Endodermal cell (in vitro differentiated cells): ENCODE data around the gene EEFSEC. TPM values are rescaled to one million over a fixed set of nuclear protein-coding genes. Genes with fewer than 3 reads are reported as not detected.

Experiments used
- DNase-seq: peaks from one replicate; pipeline ENCODE4 v3.0.0-alpha.2; 2017
- H3K27ac ChIP-seq: 2 replicates; pipeline ENCODE4 v1.5.1; 2013; ENCODE audit warnings: mild to moderate bottlenecking, low read depth, low read length, moderate library complexity
- H3K27me3 ChIP-seq: 2 replicates; pipeline ENCODE4 v1.6.1; 2013; ENCODE audit warnings: mild to moderate bottlenecking, low read length, moderate library complexity; ENCODE audit not compliant: insufficient read depth, control insufficient read depth, poor library complexity, severe bottlenecking
- H3K36me3 ChIP-seq: 2 replicates; pipeline ENCODE4 v1.7.0; 2013; ENCODE audit warnings: mild to moderate bottlenecking, low read length, moderate library complexity; ENCODE audit not compliant: control insufficient read depth, insufficient read depth
- H3K4me1 ChIP-seq: one replicate; pipeline ENCODE4 v1.7.0; 2013; ENCODE audit warnings: low read length; ENCODE audit not compliant: control insufficient read depth, insufficient read depth
- H3K4me3 ChIP-seq: 2 replicates; pipeline ENCODE4 v1.5.1; 2013; ENCODE audit warnings: mild to moderate bottlenecking, low read length, moderate library complexity
- H3K9ac ChIP-seq: 2 replicates; pipeline ENCODE4 v1.6.1; 2013; ENCODE audit warnings: mild to moderate bottlenecking, low read length, moderate library complexity; ENCODE audit not compliant: poor library complexity, severe bottlenecking; ENCODE audit errors: extremely low read depth
- H3K9me3 ChIP-seq: 2 replicates; pipeline ENCODE4 v1.6.1; 2013; ENCODE audit warnings: mild to moderate bottlenecking, low read length, moderate library complexity; ENCODE audit not compliant: control insufficient read depth
- H3K27ac Mint-ChIP-seq: 2 replicates; pipeline ENCODE4 v1.8.0; 2020; ENCODE audit warnings: mixed read lengths
- H3K27me3 Mint-ChIP-seq: 2 replicates; pipeline ENCODE4 v1.8.0; 2021; ENCODE audit warnings: mild to moderate bottlenecking, mixed read lengths; ENCODE audit not compliant: insufficient read depth
- H3K36me3 Mint-ChIP-seq: 2 replicates; pipeline ENCODE4 v1.8.0; 2020; ENCODE audit warnings: low read depth, mixed read lengths
- H3K4me1 Mint-ChIP-seq: 2 replicates; pipeline ENCODE4 v1.8.0; 2020; ENCODE audit warnings: mixed read lengths
- H3K4me3 Mint-ChIP-seq: 2 replicates; pipeline ENCODE4 v1.8.0; 2020; ENCODE audit warnings: mild to moderate bottlenecking, moderate library complexity, mixed read lengths
- H3K9me3 Mint-ChIP-seq: 2 replicates; pipeline ENCODE4 v1.8.0; 2020; ENCODE audit warnings: mild to moderate bottlenecking, mixed read lengths
- WGBS, 2 experiments: methylation state at CpG; one replicate each; pipeline versions ENCODE4 v1.1.5 to v1.1.7; 2013; ENCODE audit warnings: missing lambda C conversion rate in 2 of 2, mixed read lengths in 1 of 2; ENCODE audit not compliant: insufficient coverage in 1 of 2, insufficient read length in 1 of 2; 5-methylcytosine and 5-hydroxymethylcytosine counted together
- total RNA-seq, 2 donors: library from RNA; stranded (reverse); fragmentation: NEBNext Ultra II Directional in 1 of 2; extraction: Animal tissue kit (Norgen Biotek cat#: 25700) in 1 of 2; gene quantifications; 2 replicates in 1 of 2; 3 replicates in 1 of 2; pipeline ENCODE4 v1.2.1, GENCODE V29; 2021
- TF ChIP-seq, protein P1 (sequence below): fragments of 200-600 bp; sonication (generic); conservative IDR thresholded peaks from 2 replicates; pipeline ENCODE4 v1.5.0; 2021; ENCODE audit warnings: antibody characterized with exemption, mild to moderate bottlenecking

EEFSEC gene
- total RNA-seq, 2 donors from 2014 or later, result 11.9 to 15.8 TPM

DNA sequence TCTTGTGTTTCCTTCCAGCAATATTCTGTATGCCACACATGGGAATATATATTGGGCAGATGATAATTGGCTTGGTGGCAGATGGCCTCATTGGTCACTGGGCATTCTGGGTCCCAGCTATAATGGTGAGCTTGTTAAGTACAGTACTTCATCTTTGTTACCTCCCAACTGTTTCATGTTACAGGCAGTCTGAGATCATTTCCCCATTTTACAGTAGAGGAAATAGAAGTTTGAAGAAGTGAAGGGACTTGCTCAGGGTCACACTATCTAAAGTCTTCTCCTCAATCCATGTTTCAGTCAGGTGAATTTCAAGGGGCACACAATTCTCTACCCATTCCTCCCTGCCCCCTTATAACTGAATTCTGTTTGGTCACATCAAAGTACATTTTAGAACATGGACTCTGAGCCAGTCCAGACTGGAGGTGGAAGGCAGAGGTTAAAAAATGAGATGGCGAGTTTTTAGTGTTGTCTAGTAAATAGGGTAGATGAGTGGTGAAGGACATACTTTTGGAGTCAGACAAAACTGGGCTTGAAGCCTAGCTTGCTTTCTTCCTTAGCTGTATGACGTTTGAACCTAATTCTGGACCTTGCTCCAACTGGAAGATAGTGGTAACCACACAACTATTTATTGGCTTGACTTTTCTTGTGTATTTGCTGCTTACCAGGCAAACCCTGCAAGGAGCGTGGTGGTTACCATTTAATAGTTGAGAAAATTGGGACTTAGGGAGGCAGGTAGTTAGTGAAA is 2.5 kb downstream of the EEFSEC start:
- H3K9me3 Mint-ChIP-seq, result no peaks in the 10 kb centered on the region
- H3K27me3 Mint-ChIP-seq, result peaks cover 18% of the 10 kb centered on the region
- H3K27me3 ChIP-seq, result no peaks in the 10 kb centered on the region
- WGBS, 2 experiments, result 92 to 100% methylated on average over 2 to 3 of the region's 3 CpGs
- no peak overlapping the region for H3K4me3 Mint-ChIP-seq
- H3K4me1 ChIP-seq, result no peaks in the 10 kb centered on the region
- DNase-seq, result no peak
- peaks cover 19% of the 10 kb centered on the region for H3K9me3 ChIP-seq
- H3K36me3 ChIP-seq, result peaks cover 13% of the 10 kb centered on the region
- no peak overlapping the region for H3K27ac Mint-ChIP-seq
- H3K9ac ChIP-seq, result no peak overlapping the region
- H3K4me1 Mint-ChIP-seq, result peaks cover 10% of the 10 kb centered on the region
- peaks cover 24% of the 10 kb centered on the region for H3K36me3 Mint-ChIP-seq
- H3K4me3 ChIP-seq, result no peak overlapping the region
- H3K27ac ChIP-seq, result no peak overlapping the region
- TF ChIP-seq, protein P1, sequence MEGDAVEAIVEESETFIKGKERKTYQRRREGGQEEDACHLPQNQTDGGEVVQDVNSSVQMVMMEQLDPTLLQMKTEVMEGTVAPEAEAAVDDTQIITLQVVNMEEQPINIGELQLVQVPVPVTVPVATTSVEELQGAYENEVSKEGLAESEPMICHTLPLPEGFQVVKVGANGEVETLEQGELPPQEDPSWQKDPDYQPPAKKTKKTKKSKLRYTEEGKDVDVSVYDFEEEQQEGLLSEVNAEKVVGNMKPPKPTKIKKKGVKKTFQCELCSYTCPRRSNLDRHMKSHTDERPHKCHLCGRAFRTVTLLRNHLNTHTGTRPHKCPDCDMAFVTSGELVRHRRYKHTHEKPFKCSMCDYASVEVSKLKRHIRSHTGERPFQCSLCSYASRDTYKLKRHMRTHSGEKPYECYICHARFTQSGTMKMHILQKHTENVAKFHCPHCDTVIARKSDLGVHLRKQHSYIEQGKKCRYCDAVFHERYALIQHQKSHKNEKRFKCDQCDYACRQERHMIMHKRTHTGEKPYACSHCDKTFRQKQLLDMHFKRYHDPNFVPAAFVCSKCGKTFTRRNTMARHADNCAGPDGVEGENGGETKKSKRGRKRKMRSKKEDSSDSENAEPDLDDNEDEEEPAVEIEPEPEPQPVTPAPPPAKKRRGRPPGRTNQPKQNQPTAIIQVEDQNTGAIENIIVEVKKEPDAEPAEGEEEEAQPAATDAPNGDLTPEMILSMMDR, result no peak

- H3K4me1 ChIP-seq, result no peaks in the 10 kb centered on the region
- no peaks in the 10 kb centered on the region for H3K9me3 Mint-ChIP-seq
- H3K27me3 ChIP-seq, result no peaks in the 10 kb centered on the region
- peaks cover 10% of the 10 kb centered on the region for H3K27me3 Mint-ChIP-seq
- H3K9ac ChIP-seq, result no peak overlapping the region
- no peak overlapping the region for H3K4me3 ChIP-seq
- H3K36me3 ChIP-seq, result peaks cover 13% of the 10 kb centered on the region
- H3K9me3 ChIP-seq, result peaks cover 19% of the 10 kb centered on the region
- H3K4me1 Mint-ChIP-seq, result peaks cover 17% of the 10 kb centered on the region
- no peak overlapping the region for H3K4me3 Mint-ChIP-seq
- H3K27ac ChIP-seq, result no peak overlapping the region
- DNase-seq, result no peak
- H3K27ac Mint-ChIP-seq, result no peak overlapping the region
- WGBS, 2 experiments, result 100% methylated on average over 4 of the region's 5 CpGs; no CpG with 5 or more reads in 1 of the 2 experiments
- H3K36me3 Mint-ChIP-seq, result peaks cover 24% of the 10 kb centered on the region
- TF ChIP-seq, protein P1, result no peak
These were observed 7.4 kb downstream of the EEFSEC start for GRCh38 chr3:128160661-128161060.

DNA sequence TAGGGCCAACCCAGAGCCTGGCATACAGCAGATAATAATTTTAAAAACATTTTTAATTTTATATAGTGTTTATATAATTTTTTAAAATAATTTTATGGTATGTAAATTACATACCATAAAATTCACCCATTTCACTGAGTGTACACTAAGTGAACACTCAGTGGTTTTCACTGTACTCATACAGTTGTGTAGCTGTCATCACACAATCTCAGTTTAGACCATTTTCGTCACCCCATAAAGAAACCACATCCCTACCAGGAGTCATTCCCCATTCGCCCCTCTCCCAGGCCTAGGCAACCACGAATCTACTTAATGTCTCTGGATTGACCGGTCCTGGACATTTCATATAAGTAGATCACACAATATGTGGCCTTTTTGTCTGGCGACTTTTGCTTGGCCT is 10.2 kb downstream of the EEFSEC start:
- H3K27me3 ChIP-seq, result no peaks in the 10 kb centered on the region
- no peaks in the 10 kb centered on the region for H3K9me3 ChIP-seq
- no peak overlapping the region for H3K9ac ChIP-seq
- no peaks in the 10 kb centered on the region for H3K9me3 Mint-ChIP-seq
- H3K27me3 Mint-ChIP-seq, result peaks cover 8% of the 10 kb centered on the region
- H3K27ac Mint-ChIP-seq, result no peak overlapping the region
- H3K36me3 Mint-ChIP-seq, result no peaks in the 10 kb centered on the region
- H3K27ac ChIP-seq, result no peak overlapping the region
- H3K4me1 Mint-ChIP-seq, result peaks cover 34% of the 10 kb centered on the region
- peaks cover 3% of the 10 kb centered on the region for H3K36me3 ChIP-seq
- H3K4me3 ChIP-seq, result no peak overlapping the region
- TF ChIP-seq, protein P1, result no peak
- no peak overlapping the region for H3K4me3 Mint-ChIP-seq
- 87 to 91% methylated on average over 5 of the region's 5 CpGs for WGBS, 2 experiments
- no peak for DNase-seq
- peaks cover 9% of the 10 kb centered on the region for H3K4me1 ChIP-seq
